Measurements from ENCODE around the gene CD38.

The CD38 gene

DNA sequence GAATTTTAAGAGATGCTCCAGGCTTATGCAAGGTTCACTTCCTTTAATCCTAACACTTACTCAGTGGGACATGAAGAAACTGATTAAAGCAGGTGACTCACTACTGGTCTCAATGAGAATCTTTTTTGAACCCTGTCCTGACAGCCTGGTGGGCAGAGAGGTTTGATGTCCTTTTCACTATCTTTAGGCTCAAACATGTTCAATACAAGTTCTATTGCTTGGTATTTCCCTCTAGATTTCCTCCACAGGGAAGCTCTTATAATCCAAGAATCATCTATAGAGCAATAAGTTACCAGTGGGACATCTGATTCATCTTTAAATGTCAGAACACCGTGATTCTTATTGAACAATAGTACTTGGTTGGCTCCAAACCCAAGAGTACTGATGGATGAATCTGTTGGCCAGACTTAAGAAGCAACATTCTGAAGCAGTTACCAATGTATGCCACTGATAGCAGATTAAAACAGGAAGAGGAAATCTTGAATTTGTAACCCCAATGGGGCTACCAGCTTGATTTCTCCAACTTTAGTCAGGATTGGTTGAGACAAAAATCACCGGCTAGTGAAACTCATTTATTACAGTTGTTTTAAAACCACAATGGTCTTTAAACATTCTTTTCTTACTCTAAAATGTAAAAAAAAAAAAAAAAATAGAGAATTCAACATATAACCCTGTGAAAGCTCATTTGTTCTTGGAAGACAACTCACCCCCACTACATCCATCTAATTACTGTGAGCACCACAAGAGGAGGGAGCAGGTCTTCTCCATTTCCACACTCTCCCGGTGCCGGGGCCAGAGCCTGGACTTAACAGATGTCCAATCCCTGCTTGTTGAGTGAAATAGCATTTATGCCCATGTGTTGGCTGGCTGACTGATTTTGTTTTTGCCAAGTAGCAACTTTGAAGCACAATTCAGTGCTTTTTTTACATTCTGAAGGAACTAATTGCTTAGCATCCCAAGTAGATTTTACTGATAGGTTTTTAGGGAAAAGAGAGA lies 117.1 kb downstream of the CD38 start:
- no peak for DNase-seq (ENCODE audit: extremely low read depth in 1 of 2, low read depth in 1 of 2)

DNA sequence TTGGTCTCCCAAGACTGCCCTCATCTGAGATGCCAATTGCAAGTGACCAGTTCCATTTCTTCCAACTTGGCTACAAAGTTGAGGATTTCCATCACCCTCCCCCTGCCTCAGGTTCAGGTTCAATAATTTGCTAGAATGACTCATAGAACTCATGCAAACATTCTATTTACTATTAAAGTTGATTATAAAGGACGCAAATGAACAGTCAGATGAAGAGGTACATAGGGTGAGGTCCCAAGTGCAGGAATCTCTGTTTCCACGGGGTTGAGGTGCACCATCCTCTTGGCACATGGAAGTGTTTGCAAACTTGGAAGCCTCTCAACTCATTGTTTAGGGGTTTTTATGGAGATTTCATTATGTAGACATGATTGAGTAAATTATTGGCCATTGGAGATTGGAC lies 119.4 kb downstream of the CD38 start:
- no peak for DNase-seq (ENCODE audit: extremely low read depth in 1 of 2, low read depth in 1 of 2)

DNA sequence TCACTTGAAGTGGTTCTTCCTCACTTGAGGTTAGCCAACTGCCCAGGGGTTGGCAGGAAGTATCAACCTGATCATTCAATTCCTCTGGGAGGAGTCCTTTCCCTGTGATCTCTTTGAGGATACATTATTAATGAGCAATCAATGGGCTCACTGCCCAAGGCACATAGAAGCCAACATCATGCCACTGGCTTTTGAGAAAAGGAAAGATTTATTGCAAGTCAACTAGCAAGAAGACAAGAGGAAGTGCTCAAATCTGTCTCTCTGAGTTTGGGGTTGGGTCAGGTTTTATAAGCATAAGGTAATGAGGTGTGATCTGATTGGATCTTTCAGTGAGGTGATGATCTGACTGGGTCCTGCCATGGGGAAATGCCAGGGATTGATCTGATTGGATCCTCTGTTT lies 120.8 kb downstream of the CD38 start:
- no peak for DNase-seq (ENCODE audit: extremely low read depth in 1 of 2, low read depth in 1 of 2)

DNA sequence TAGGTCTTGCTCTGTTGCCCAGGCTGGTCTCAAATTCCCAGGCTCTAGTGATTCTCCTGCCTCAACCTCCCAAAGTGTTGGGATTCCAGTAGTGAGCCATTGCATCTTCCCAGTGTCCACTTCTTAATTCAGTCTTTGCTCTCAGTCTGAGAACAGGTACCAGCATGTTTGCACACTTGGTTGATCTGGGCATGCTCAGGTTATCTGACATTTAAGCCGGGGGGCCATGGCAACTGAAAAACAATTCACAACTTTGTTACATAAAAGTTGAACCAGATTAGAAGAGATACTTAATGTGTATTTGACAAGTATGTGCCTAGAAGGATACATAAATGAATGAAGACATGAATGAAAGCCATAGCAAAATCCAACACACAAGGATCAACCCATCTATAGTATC lies 121.4 kb downstream of the CD38 start:
- DNase-seq (ENCODE audit: extremely low read depth in 1 of 2, low read depth in 1 of 2): no peak

DNA sequence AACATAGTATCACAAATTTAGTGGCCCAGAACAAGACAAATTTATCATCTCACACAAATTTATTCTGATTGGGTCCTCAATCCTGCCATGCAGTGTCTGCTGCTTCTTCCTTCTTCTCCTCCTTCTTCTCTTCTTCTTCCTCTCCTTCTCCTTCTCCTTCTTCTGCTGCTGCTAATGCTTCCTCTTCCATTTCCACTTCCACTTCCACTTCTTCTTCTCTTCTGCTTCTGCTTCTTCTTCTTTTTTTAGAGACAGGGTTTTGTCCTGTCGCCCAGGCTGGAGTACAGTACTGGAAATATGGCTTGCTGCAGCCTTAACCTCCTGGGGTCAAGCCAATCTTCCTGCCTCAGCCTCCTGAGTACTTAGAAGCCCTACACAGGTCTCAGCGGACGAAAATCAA lies 122.9 kb downstream of the CD38 start:
- no peak for DNase-seq (ENCODE audit: extremely low read depth in 1 of 2, low read depth in 1 of 2)

DNA sequence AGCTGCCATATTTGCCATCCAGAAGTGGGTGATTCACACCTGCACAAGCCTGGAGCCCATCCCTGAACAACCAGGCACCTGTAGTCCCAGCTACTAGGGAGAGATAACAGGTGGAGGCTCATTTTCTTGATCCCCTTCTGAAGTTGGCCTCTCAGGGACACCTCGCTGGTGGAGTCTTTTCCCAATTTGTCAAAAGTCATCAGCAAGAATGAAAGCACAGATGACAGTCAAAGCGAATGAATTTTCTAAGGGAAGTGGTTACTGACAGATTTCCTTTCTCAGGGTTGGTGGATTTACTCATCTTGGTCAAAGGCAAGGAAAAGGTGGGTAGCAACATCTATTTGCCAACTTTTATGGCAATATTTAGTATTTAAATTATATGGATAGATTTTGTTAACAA lies 123.9 kb downstream of the CD38 start:
- DNase-seq (ENCODE audit: extremely low read depth in 1 of 2, low read depth in 1 of 2): no peak

DNA sequence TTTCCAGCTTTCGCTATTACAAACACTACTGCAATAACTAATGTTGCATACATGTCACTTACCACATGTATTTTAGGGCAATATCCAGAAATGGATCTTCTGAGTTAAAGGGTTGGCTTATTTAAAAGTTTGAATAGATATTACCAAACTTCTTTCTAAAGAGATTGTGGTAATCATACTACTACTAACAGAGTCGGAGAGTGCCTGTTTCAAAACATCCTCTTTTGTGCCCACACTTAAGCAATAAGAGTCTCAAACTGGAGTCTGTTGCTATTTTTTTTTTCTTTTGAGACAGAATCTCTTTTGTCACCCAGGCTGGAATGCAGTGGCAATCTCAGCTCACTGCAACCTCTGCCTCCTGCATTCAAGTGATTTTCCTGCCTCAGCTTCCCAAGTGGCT lies 124.6 kb downstream of the CD38 start:
- DNase-seq (ENCODE audit: extremely low read depth in 1 of 2, low read depth in 1 of 2): no peak
